Measurements from ENCODE around the gene SAFB2.

- no peak for TF ChIP-seq TAF1 (IDR thresholded peaks at IDR 0.05; ENCODE audit: low read depth, low read length)
- TF ChIP-seq POLR2A (IDR thresholded peaks at IDR 0.05; ENCODE audit: low read depth, low read length) = no peak
- no peak for TF ChIP-seq POLR2AphosphoS5 (IDR thresholded peaks at IDR 0.05; ENCODE audit: low read depth, low read length)
Observed at GRCh38 chr19:5631567-5632240, 9.1 kb upstream of the SAFB2 start.
